Loucy (cell line): ENCODE results near the gene QRFP.

Experiments used
- H2AFZ ChIP-seq: fragments of 200-600 bp; sonication (generic); 2 replicates; pipeline ENCODE4 v1.6.0; 2016; ENCODE audit warnings: antibody characterized with exemption, mild to moderate bottlenecking, low read length, moderate library complexity
- H3F3A ChIP-seq: fragments of 200-600 bp; 2 replicates; pipeline ENCODE4 v1.6.0; 2016; ENCODE audit warnings: antibody characterized with exemption, low read depth, mild to moderate bottlenecking
- H3K27me3 ChIP-seq: fragments of 200-600 bp; sonication (generic); 2 replicates; pipeline ENCODE4 v1.6.1; 2014; ENCODE audit warnings: low read length, mild to moderate bottlenecking; ENCODE audit not compliant: insufficient read depth, poor library complexity, severe bottlenecking
- H3K36me3 ChIP-seq: fragments of 200-600 bp; sonication (generic); 2 replicates; pipeline ENCODE4 v1.6.1; 2016; ENCODE audit warnings: low read length; ENCODE audit not compliant: insufficient read depth
- H3K4me1 ChIP-seq: fragments of 200-600 bp; sonication (generic); 2 replicates; pipeline ENCODE4 v1.5.1; 2014; ENCODE audit warnings: low read length, mild to moderate bottlenecking; ENCODE audit not compliant: insufficient read depth, poor library complexity, severe bottlenecking
- H3K4me2 ChIP-seq: fragments of 200-600 bp; sonication (generic); 2 replicates; pipeline ENCODE4 v1.6.0; 2014; ENCODE audit warnings: antibody characterized with exemption, low read length, low read depth, mild to moderate bottlenecking; ENCODE audit not compliant: poor library complexity, severe bottlenecking
- H3K4me3 ChIP-seq: fragments of 200-600 bp; sonication (generic); 2 replicates; pipeline ENCODE4 v1.5.1; 2014; ENCODE audit warnings: low read length, mild to moderate bottlenecking, mixed read lengths; ENCODE audit not compliant: poor library complexity, severe bottlenecking
- H3K79me2 ChIP-seq: fragments of 200-600 bp; sonication (generic); 2 replicates; pipeline ENCODE4 v1.6.1; 2014; ENCODE audit warnings: low read length; ENCODE audit not compliant: insufficient read depth
- H3K9ac ChIP-seq: fragments of 200-600 bp; sonication (generic); 2 replicates; pipeline ENCODE4 v1.6.0; 2014; ENCODE audit warnings: mild to moderate bottlenecking, low read depth, low read length, moderate library complexity; ENCODE audit not compliant: poor library complexity, severe bottlenecking
- H3K9me2 ChIP-seq: fragments of 200-600 bp; sonication (generic); replicated peaks from 2 replicates; pipeline ENCODE4 v1.6.1; 2016; ENCODE audit warnings: low read depth, low read length, mixed read lengths
- H3K9me3 ChIP-seq: fragments of 200-600 bp; sonication (generic); 2 replicates; pipeline ENCODE4 v1.6.1; 2014; ENCODE audit warnings: mild to moderate bottlenecking, antibody characterized with exemption, low read length, low read depth; ENCODE audit not compliant: insufficient read depth
- H4K20me1 ChIP-seq: fragments of 200-600 bp; sonication (generic); 2 replicates; pipeline ENCODE4 v1.6.0; 2014; ENCODE audit warnings: antibody characterized with exemption, low read length, mild to moderate bottlenecking; ENCODE audit not compliant: insufficient read depth, poor library complexity, severe bottlenecking
- EZH2phosphoT487 ChIP-seq: fragments of 200-600 bp; IDR thresholded peaks from 2 replicates; pipeline ENCODE4 v1.6.1; 2018; ENCODE audit warnings: antibody characterized with exemption, mild to moderate bottlenecking, moderate library complexity, borderline replicate concordance
- TF ChIP-seq, protein P1 (sequence below): fragments of 200-600 bp; sonication (generic); conservative IDR thresholded peaks from 2 replicates; pipeline ENCODE4 v1.5.1; 2014; ENCODE audit warnings: mild to moderate bottlenecking, antibody characterized with exemption, low read length

QRFP gene

DNA sequence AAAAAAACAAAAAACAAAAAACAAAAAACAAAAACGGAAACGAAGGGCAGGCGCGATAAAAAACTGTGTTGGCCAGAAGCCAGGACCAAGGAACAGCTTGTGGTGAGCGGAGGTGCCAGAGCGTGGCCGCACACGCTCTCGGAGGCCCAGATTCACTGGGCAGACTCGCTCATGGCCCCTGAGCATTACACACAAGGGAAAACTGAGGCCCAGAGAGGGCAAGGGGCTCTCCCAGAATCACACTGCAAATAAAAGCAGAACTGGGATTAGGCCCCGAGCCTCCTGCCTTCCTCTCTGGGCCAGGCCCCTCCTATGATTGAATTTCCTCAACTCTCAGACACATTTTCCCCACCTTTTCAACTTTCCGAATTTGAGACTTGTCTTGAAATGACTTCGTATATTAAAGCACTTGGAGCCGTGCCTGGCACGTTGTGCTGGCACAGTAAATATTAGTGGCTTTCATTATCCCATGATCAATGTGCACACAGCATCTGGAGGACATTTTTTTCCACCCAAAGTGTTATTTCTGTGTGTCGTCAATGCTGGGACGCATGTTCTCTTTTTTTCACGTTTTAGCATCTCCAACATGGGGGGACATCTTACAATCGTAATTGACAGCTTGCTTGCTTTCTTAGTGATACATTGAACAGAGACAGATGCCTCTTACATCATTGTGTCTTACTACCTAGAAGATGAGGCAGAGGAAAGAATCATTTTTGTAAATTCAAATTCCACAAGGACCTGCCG lies 35.1 kb upstream of the QRFP start:
- no peak overlapping the region for H3K4me2 ChIP-seq

DNA sequence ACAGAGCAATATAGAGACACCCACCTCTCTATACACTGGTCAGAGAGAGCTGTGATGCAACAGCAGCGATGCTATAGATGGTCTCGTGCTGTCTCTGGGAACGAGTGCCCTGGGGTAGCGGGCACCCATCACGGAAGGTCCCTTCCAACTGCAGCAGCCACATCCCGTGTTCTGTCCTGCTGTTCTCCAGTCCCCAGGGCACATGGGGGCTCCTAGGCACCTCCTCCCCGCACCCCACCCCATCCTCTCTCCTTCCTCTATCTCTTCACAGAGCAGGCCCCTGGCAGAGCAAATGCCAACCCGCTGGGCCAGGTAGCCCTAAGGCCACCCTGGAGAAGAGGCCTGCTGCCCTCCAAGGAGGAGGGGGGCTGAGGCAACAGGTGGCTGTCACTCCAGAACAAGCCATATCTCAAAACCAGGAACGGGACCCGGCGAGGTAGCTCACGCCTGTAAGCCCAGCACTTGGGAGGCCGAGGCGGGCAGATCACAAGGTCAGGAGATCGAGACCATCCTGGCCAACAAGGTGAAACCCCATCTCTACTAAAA lies 34.3 kb upstream of the QRFP start:
- Histone ChIP-seq H4K20me1 (no peaks in the 10 kb centered on the region), H3K4me2 (no peak overlapping the region), H3K27me3 (no peaks in the 10 kb centered on the region), H3K9ac (no peak overlapping the region), H3K79me2 (no peaks in the 10 kb centered on the region), H3K9me2 (no peaks in the 10 kb centered on the region), H3K4me3 (no peak overlapping the region), H2AFZ (no peak overlapping the region), H3K36me3 (no peaks in the 10 kb centered on the region), H3F3A (no peaks in the 10 kb centered on the region), H3K9me3 (no peaks in the 10 kb centered on the region), H3K4me1 (no peaks in the 10 kb centered on the region)
- TF ChIP-seq, protein P1, sequence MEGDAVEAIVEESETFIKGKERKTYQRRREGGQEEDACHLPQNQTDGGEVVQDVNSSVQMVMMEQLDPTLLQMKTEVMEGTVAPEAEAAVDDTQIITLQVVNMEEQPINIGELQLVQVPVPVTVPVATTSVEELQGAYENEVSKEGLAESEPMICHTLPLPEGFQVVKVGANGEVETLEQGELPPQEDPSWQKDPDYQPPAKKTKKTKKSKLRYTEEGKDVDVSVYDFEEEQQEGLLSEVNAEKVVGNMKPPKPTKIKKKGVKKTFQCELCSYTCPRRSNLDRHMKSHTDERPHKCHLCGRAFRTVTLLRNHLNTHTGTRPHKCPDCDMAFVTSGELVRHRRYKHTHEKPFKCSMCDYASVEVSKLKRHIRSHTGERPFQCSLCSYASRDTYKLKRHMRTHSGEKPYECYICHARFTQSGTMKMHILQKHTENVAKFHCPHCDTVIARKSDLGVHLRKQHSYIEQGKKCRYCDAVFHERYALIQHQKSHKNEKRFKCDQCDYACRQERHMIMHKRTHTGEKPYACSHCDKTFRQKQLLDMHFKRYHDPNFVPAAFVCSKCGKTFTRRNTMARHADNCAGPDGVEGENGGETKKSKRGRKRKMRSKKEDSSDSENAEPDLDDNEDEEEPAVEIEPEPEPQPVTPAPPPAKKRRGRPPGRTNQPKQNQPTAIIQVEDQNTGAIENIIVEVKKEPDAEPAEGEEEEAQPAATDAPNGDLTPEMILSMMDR = no peak
- no peak for TF ChIP-seq EZH2phosphoT487

More for the DNA sequence above, 35.1 kb upstream of the QRFP start:
- H3K9ac ChIP-seq = no peak overlapping the region
- no peaks in the 10 kb centered on the region for H3K4me1 ChIP-seq
- no peaks in the 10 kb centered on the region for H4K20me1 ChIP-seq
- H3K27me3 ChIP-seq = no peaks in the 10 kb centered on the region
- no peak overlapping the region for H2AFZ ChIP-seq
- H3K9me2 ChIP-seq = no peaks in the 10 kb centered on the region
- no peaks in the 10 kb centered on the region for H3K79me2 ChIP-seq
- no peak overlapping the region for H3K4me3 ChIP-seq
- TF ChIP-seq EZH2phosphoT487 = no peak
- TF ChIP-seq, protein P1 = no peak
- no peaks in the 10 kb centered on the region for H3K36me3 ChIP-seq
- no peaks in the 10 kb centered on the region for H3K9me3 ChIP-seq
- no peaks in the 10 kb centered on the region for H3F3A ChIP-seq

DNA sequence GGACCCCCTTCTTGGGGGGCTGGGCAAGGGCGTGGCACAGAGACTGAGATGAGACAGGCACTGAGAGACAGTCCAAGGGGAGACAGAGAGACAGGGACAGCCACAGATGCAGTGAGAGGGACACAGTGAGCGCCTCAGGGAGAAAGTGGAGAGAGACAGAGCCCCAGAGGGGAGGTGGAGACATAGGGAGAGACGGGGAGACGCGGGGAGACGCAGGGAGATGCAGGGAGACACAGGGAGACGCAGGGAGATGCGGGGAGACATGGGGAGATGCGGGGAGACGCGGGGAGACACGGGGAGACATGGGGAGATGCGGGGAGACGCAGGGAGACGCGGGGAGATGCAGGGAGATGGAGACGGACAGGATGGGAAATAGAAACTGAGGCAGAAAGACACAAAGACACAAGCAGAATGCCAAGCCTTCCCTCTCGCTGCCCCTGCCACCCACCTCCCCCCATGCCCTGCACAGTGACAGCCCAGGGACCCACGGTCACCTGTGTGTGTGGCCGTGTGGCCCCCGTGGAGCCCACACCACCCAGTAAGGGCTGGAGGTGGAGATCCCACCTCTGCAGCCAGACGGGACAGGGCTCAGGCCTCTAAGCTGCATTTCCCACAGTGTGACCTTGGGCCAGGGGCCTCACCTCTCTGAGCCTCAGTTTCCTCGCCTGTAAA lies 33.7 kb upstream of the QRFP start:
- no peaks in the 10 kb centered on the region for H4K20me1 ChIP-seq
- no peaks in the 10 kb centered on the region for H3K36me3 ChIP-seq
- H3K4me1 ChIP-seq = no peaks in the 10 kb centered on the region
- no peak overlapping the region for H3K4me3 ChIP-seq
- H3K4me2 ChIP-seq = no peak overlapping the region
- H3K79me2 ChIP-seq = no peaks in the 10 kb centered on the region
- H3K9me2 ChIP-seq = no peaks in the 10 kb centered on the region
- no peaks in the 10 kb centered on the region for H3K27me3 ChIP-seq
- H3K9me3 ChIP-seq = no peaks in the 10 kb centered on the region
- TF ChIP-seq EZH2phosphoT487 = no peak
- TF ChIP-seq, protein P1 = no peak
- H3K9ac ChIP-seq = no peak overlapping the region
- H2AFZ ChIP-seq = no peak overlapping the region
- no peaks in the 10 kb centered on the region for H3F3A ChIP-seq
